ACC112 (cell line): Measurements from ENCODE around the gene BLM.

Experiments used
- H2AFZ ChIP-seq: fragments of 200-600 bp; sonication (generic); one replicate; pipeline ENCODE4 v1.6.0; 2017; ENCODE audit warnings: antibody characterized with exemption, low read length; ENCODE audit not compliant: unreplicated experiment
- H3K27ac ChIP-seq: fragments of 200-600 bp; sonication (generic); 2 replicates; pipeline ENCODE4 v1.5.1; 2014; ENCODE audit warnings: low read depth, mild to moderate bottlenecking, antibody characterized with exemption, low read length, moderate library complexity
- H3K27me3 ChIP-seq: fragments of 200-600 bp; sonication (generic); 2 replicates; pipeline ENCODE4 v1.6.1; 2014; ENCODE audit warnings: mild to moderate bottlenecking, antibody characterized with exemption, low read length, moderate library complexity, mixed read lengths; ENCODE audit not compliant: insufficient read depth
- H3K36me3 ChIP-seq: fragments of 200-600 bp; sonication (generic); 2 replicates; pipeline ENCODE4 v1.6.1; 2016; ENCODE audit warnings: mild to moderate bottlenecking, antibody characterized with exemption, low read length, moderate library complexity, mixed read lengths; ENCODE audit not compliant: insufficient read depth
- H3K4me1 ChIP-seq: fragments of 200-600 bp; sonication (generic); one replicate; pipeline ENCODE4 v1.6.1; 2016; ENCODE audit warnings: low read length, mixed read lengths; ENCODE audit not compliant: insufficient read depth, unreplicated experiment, control insufficient read depth
- H3K4me3 ChIP-seq: fragments of 200-600 bp; sonication (generic); 2 replicates; pipeline ENCODE4 v1.5.1; 2014; ENCODE audit warnings: mild to moderate bottlenecking, low read depth, low read length
- H3K79me2 ChIP-seq: fragments of 200-600 bp; sonication (generic); one replicate; pipeline ENCODE4 v1.6.0; 2016; ENCODE audit warnings: low read length; ENCODE audit not compliant: control insufficient read depth, unreplicated experiment, insufficient read depth

BLM gene

DNA sequence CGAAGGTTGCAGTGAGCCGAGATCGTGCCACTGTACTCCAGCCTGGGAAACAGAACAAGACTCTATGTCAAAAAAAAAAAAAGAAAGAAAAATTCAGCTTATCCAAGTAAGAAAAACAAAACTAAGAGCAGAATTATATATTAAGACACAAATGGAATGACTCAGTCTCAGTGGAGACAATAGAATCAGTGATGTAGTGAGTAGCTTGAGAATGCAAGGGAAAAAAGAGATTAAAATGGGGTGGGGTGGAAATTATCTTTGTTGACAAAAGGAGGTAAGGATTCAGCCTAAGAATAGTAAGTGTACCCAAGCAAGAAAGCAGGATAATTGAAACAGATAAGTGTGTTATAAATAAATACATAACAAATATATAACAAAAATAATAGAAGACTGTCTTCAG, 70.7 kb downstream of the BLM start:
- H3K27me3 ChIP-seq, result no peaks in the 10 kb centered on the region
- no peaks in the 10 kb centered on the region for H3K79me2 ChIP-seq
- H3K27ac ChIP-seq, result no peak overlapping the region
- H2AFZ ChIP-seq, result no peak overlapping the region
- H3K4me3 ChIP-seq, result no peak overlapping the region
- 0 out of 2 replicates have a peak, but pooled peaks cover 3% of the 10 kb centered on the region for H3K36me3 ChIP-seq
- H3K4me1 ChIP-seq, result no peaks in the 10 kb centered on the region

DNA sequence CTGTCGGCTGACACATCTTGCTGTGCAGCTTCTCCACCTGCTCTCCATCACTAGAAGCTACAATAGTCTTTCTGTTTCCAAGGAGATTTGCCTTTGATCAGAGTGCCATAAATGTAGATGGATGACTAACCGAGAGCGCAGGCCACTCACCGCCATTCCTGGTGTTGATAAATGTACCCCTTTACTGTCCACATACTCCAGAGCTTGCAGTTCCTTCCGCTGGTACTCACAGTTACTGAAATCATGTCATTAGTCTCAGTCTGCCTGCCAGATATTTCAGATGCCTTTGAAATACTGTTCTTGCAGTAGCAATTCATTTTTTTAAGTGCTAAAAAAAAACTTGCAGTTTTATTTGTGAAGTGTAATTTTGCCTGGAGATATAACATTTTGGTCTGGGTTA, 72.3 kb downstream of the BLM start:
- no peaks in the 10 kb centered on the region for H3K79me2 ChIP-seq
- H3K27me3 ChIP-seq, result no peaks in the 10 kb centered on the region
- H3K27ac ChIP-seq, result no peak overlapping the region
- H3K4me3 ChIP-seq, result no peak overlapping the region
- 0 out of 2 replicates have a peak, but pooled peaks cover 3% of the 10 kb centered on the region for H3K36me3 ChIP-seq
- no peaks in the 10 kb centered on the region for H3K4me1 ChIP-seq
- no peak overlapping the region for H2AFZ ChIP-seq

GRCh38 chr15:90790057-90790456, 72.9 kb downstream of the BLM start:
- peaks cover 5% of the 10 kb centered on the region; the same call in 1 of the 2 replicates for H3K36me3 ChIP-seq

DNA sequence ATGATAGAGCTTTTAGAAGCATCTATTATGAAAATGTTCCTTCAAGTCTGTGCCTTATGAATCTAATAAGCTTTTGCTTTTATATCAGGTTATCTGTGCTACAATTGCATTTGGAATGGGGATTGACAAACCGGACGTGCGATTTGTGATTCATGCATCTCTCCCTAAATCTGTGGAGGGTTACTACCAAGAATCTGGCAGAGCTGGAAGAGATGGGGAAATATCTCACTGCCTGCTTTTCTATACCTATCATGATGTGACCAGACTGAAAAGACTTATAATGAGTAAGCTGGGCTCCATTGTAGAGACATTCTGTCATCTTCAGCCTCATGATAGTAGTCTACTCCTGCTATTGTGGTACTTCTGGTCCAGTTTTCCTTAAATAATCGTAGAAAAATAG, 73.4 kb downstream of the BLM start:
- H3K27me3 ChIP-seq, result no peaks in the 10 kb centered on the region
- no peak overlapping the region for H3K4me3 ChIP-seq
- H3K36me3 ChIP-seq, result peaks cover 5% of the 10 kb centered on the region; the same call in 1 of the 2 replicates
- H3K4me1 ChIP-seq, result no peaks in the 10 kb centered on the region
- H3K79me2 ChIP-seq, result no peaks in the 10 kb centered on the region
- H2AFZ ChIP-seq, result no peak overlapping the region
- H3K27ac ChIP-seq, result no peak overlapping the region

More at GRCh38 chr15:90790057-90790456, 72.9 kb downstream of the BLM start:
- H3K27me3 ChIP-seq, result no peaks in the 10 kb centered on the region
- H3K4me3 ChIP-seq, result no peak overlapping the region
- H2AFZ ChIP-seq, result no peak overlapping the region
- H3K4me1 ChIP-seq, result no peaks in the 10 kb centered on the region
- H3K27ac ChIP-seq, result no peak overlapping the region
- H3K79me2 ChIP-seq, result no peaks in the 10 kb centered on the region

DNA sequence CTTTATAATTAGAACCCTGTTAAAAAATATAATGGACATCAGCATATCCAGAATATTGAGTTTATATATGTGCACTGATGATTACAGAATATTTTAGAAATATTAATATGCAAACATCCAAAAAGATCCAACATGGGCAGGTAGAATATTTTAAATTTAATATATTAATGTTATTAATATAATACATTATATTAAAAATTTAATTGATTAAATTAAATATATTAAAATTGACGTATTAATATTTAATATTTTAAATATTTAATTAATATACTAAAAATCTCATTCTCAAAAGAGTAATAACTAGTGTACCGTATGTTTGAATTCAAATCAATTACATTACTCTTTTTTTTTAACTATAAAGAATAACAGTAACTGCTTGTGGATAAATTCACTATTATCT, 77.4 kb downstream of the BLM start:
- Histone ChIP-seq H3K4me1 (no peaks in the 10 kb centered on the region), H3K4me3 (no peak overlapping the region), H2AFZ (no peak overlapping the region), H3K79me2 (no peaks in the 10 kb centered on the region), H3K27ac (no peak overlapping the region), H3K27me3 (no peaks in the 10 kb centered on the region), H3K36me3 (peaks cover 3% of the 10 kb centered on the region; the same call in 1 of the 2 replicates)

DNA sequence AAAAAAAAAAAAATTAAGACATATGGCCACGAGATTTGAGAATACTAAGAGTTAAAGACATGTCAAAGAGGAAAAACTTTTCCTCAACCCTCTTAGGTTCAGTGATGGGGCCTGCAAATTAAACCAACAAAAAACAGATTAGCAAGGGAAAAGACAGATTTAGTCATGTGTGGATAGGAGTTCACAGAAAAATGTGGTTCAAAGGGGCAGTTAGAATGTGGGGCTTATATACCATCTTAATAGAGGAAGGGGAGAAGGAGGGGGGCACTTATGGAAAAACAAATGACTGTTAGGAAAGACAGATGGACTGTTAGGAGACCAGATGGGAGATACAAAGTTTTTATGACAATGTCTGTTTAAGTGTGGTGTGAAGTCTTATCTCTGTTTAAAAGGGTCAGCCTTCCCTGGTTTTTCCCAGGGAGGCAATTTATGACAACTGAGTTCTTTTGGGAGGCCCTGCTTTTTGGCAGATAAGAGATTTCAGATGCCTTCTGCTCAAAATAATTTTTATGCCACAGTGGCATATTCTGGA, 82.6 kb downstream of the BLM start:
- no peak overlapping the region for H3K27ac ChIP-seq
- no peak overlapping the region for H2AFZ ChIP-seq
- no peaks in the 10 kb centered on the region for H3K27me3 ChIP-seq
- no peaks in the 10 kb centered on the region for H3K79me2 ChIP-seq
- peaks cover 4% of the 10 kb centered on the region for H3K4me1 ChIP-seq
- H3K36me3 ChIP-seq, result peaks cover 3% of the 10 kb centered on the region; the same call in 1 of the 2 replicates
- H3K4me3 ChIP-seq, result no peak overlapping the region

- Histone ChIP-seq H3K27me3 (no peaks in the 10 kb centered on the region), H2AFZ (no peak overlapping the region), H3K36me3 (no peaks in the 10 kb centered on the region), H3K27ac (no peak overlapping the region), H3K4me3 (no peak overlapping the region), H3K79me2 (no peaks in the 10 kb centered on the region), H3K4me1 (peaks cover 4% of the 10 kb centered on the region)
Measured at GRCh38 chr15:90801803-90802202, 84.7 kb downstream of the BLM start.

DNA sequence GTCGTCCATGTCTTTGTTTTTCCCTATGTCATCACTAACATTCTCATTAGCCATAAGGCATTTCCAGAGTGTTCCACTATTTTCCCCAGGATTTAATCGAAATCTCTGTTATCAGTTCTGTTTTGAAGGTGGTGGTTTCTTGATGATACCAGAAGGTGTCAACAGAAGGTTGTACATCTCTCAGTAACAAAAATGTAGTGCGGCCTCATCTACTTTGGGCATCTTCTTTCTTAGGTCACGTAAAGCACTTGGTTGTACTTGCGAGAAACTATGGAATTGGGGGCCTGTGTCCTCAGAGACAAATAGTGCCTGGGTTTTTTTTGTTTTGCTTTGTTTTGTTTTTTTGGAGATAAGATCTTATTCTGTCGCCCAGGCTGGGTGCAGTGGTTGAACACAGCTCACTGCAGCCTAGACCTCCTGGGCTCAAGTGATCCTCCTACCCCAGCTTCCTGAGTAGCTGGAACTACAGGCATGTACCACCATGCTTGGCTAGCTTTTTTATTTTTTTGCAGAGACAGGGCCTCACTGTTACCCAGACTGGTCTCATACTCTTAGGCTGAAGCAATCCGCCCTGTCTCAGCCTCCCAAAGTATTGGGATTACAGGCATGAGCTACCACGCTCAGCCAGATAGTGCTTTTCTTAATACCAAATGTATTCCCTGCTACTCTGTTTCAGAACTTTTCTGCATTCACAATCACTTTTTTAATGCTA, 90.1 kb downstream of the BLM start:
- Histone ChIP-seq H3K4me1 (no peaks in the 10 kb centered on the region), H3K79me2 (no peaks in the 10 kb centered on the region), H2AFZ (no peak overlapping the region), H3K36me3 (no peaks in the 10 kb centered on the region), H3K27me3 (no peaks in the 10 kb centered on the region), H3K4me3 (no peak overlapping the region), H3K27ac (no peak overlapping the region)

DNA sequence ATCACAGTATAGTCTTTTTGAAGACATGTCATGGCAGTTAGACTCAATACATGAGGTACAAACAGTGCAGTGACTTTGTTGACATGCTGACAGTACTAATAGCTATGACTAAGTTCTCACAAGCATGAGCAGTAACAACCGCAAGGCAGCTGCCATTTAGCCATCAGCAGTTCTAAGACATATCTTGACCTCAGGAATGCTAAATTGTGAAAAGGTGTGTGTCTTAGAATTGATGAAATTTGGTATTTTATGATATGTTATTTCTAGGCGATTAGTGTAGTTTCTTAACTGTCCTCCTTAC, 90.6 kb downstream of the BLM start:
- H2AFZ ChIP-seq, result no peak overlapping the region
- H3K79me2 ChIP-seq, result no peaks in the 10 kb centered on the region
- H3K27me3 ChIP-seq, result no peaks in the 10 kb centered on the region
- no peak overlapping the region for H3K27ac ChIP-seq
- H3K36me3 ChIP-seq, result no peaks in the 10 kb centered on the region
- no peaks in the 10 kb centered on the region for H3K4me1 ChIP-seq
- H3K4me3 ChIP-seq, result no peak overlapping the region

DNA sequence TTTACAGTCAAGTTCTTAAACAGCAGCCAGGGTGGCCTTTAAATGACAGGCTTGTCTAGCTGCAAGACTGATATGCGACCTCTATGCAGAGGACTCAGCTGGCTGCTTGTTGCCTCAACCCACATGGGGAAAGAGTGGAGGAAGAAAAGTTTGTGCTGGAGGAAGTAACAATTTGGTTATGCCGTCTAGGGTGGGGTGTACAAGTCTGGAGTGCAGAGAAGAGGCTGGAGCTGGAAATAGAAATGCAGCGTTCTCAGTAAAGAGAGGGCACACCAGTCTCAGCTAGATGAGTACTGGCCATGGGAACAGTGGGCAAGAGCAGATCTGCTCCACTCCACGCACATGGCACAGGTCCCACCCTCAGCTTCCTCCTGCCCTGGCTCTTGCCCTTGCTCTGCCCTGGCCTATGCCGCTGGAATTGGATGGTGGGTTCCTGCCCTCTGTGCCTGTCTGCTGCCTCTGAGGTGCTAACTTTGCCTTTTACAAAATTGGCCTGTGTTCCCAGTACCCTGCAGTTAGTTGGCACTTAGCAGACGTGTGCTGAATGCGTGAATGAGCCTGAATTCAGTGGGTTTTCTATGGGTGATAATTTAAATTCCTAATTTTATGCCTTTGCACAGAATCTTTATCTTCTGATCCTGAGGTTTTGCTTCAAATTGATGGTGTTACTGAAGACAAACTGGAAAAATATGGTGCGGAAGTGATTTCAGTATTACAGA, 91.5 kb downstream of the BLM start:
- Histone ChIP-seq H3K79me2 (no peaks in the 10 kb centered on the region), H3K36me3 (no peaks in the 10 kb centered on the region), H3K27ac (no peak overlapping the region), H2AFZ (no peak overlapping the region), H3K27me3 (no peaks in the 10 kb centered on the region), H3K4me1 (no peaks in the 10 kb centered on the region), H3K4me3 (no peak overlapping the region)

GRCh38 chr15:90809536-90809935, 92.4 kb downstream of the BLM start:
- H3K4me1 ChIP-seq, result no peaks in the 10 kb centered on the region
- no peaks in the 10 kb centered on the region for H3K36me3 ChIP-seq
- no peak overlapping the region for H3K27ac ChIP-seq
- H3K79me2 ChIP-seq, result no peaks in the 10 kb centered on the region
- H2AFZ ChIP-seq, result no peak overlapping the region
- no peak overlapping the region for H3K4me3 ChIP-seq
- H3K27me3 ChIP-seq, result no peaks in the 10 kb centered on the region
